Measurements from ENCODE around the gene CUX1.
A peak's percentile ranks its signal among the peaks of the same experiment; 100 is the strongest.

Gene CUX1

GRCh38 chr7:101937717-101938514 is 120.5 kb downstream of the CUX1 start:
- TF ChIP-seq CTCF (IDR thresholded peaks at IDR 0.05) = no peak
- Mint-ChIP-seq H3K9me3 (peaks cover 9% of the 10 kb centered on the region), H3K36me3 (ENCODE audit: low read depth) (peaks cover 22% of the 10 kb centered on the region), H3K4me3 (no peak overlapping the region), H3K4me1 (peaks cover 67% of the 10 kb centered on the region), H3K27me3 (ENCODE audit: low read depth, poor library complexity) (peaks cover 6% of the 10 kb centered on the region), H3K27ac (no peak overlapping the region)
- no peak for DNase-seq

- Mint-ChIP-seq H3K4me3 (no peak overlapping the region), H3K4me1 (peaks cover 65% of the 10 kb centered on the region)
Measured at GRCh38 chr7:101939136-101939695, 121.8 kb downstream of the CUX1 start.

GRCh38 chr7:101940151-101940550 is 122.7 kb downstream of the CUX1 start:
- Mint-ChIP-seq H3K9me3 (peaks cover 9% of the 10 kb centered on the region), H3K4me1 (peaks cover 62% of the 10 kb centered on the region), H3K4me3 (no peak overlapping the region), H3K36me3 (ENCODE audit: low read depth) (peaks cover 22% of the 10 kb centered on the region), H3K27me3 (ENCODE audit: low read depth, poor library complexity) (peaks cover 5% of the 10 kb centered on the region), H3K27ac (no peak overlapping the region)
- TF ChIP-seq CTCF (IDR thresholded peaks at IDR 0.05) = no peak
- no peak for DNase-seq

More at GRCh38 chr7:101939136-101939695, 121.8 kb downstream of the CUX1 start:
- Mint-ChIP-seq H3K27ac (no peak overlapping the region), H3K9me3 (peaks cover 9% of the 10 kb centered on the region), H3K36me3 (ENCODE audit: low read depth) (peaks cover 22% of the 10 kb centered on the region), H3K27me3 (ENCODE audit: low read depth, poor library complexity) (peaks cover 6% of the 10 kb centered on the region)
- DNase-seq = no peak
- no peak for TF ChIP-seq CTCF (IDR thresholded peaks at IDR 0.05)

- H3K27ac Mint-ChIP-seq = no peak overlapping the region
- no peak overlapping the region for H3K4me3 Mint-ChIP-seq
- peaks cover 9% of the 10 kb centered on the region for H3K9me3 Mint-ChIP-seq
- peaks cover 25% of the 10 kb centered on the region for H3K36me3 Mint-ChIP-seq (ENCODE audit: low read depth)
- no peaks in the 10 kb centered on the region for H3K27me3 Mint-ChIP-seq (ENCODE audit: low read depth, poor library complexity)
- peaks cover 62% of the 10 kb centered on the region for H3K4me1 Mint-ChIP-seq
- no peak for TF ChIP-seq CTCF (IDR thresholded peaks at IDR 0.05)
- peak; percentile 40 for DNase-seq
Measured at GRCh38 chr7:101940830-101941229, 123.4 kb downstream of the CUX1 start.

- H3K4me1 Mint-ChIP-seq = peaks cover 60% of the 10 kb centered on the region
- H3K27me3 Mint-ChIP-seq (ENCODE audit: low read depth, poor library complexity) = no peaks in the 10 kb centered on the region
- peaks cover 9% of the 10 kb centered on the region for H3K9me3 Mint-ChIP-seq
- no peak for DNase-seq
- TF ChIP-seq CTCF (IDR thresholded peaks at IDR 0.05) = no peak
- peaks cover 30% of the 10 kb centered on the region for H3K36me3 Mint-ChIP-seq (ENCODE audit: low read depth)
- H3K27ac Mint-ChIP-seq = no peak overlapping the region
- no peak overlapping the region for H3K4me3 Mint-ChIP-seq
Measured at GRCh38 chr7:101941481-101942383, 124.3 kb downstream of the CUX1 start.
